Smooth muscle cell (in vitro differentiated cells): ENCODE measurements around the gene NUDCD3. TPM values are rescaled to one million over a fixed set of nuclear protein-coding genes. Genes with fewer than 3 reads are reported as not detected.

ENCODE experiments used
- DNase-seq: peaks from one replicate; lab custom pipeline; 2025; ENCODE audit not compliant: unreplicated experiment; lab: John Stamatoyannopoulos, UW
- H2AFZ ChIP-seq: fragments of 200-600 bp; sonication (generic); 2 replicates; pipeline ENCODE4 v1.6.0; 2016; ENCODE audit warnings: antibody characterized with exemption, low read depth, mild to moderate bottlenecking
- H3F3A ChIP-seq: fragments of 200-600 bp; sonication (generic); 2 replicates; pipeline ENCODE4 v1.6.0; 2017; ENCODE audit warnings: antibody characterized with exemption, low read depth
- H3K27ac ChIP-seq: fragments of 200-600 bp; sonication (generic); 2 replicates; pipeline ENCODE4 v1.5.1; 2016; ENCODE audit warnings: low read depth, mild to moderate bottlenecking
- H3K27me3 ChIP-seq: fragments of 200-600 bp; sonication (generic); 2 replicates; pipeline ENCODE4 v1.6.1; 2016; ENCODE audit warnings: low read depth, mild to moderate bottlenecking
- H3K36me3 ChIP-seq: fragments of 200-600 bp; sonication (generic); 2 replicates; pipeline ENCODE4 v1.5.1; 2016; ENCODE audit warnings: low read depth
- H3K4me1 ChIP-seq: fragments of 200-600 bp; sonication (generic); 2 replicates; pipeline ENCODE4 v1.5.1; 2016; ENCODE audit warnings: low read depth
- H3K4me2 ChIP-seq: fragments of 200-600 bp; sonication (generic); 2 replicates; pipeline ENCODE4 v1.6.0; 2016; ENCODE audit warnings: mild to moderate bottlenecking
- H3K4me3 ChIP-seq: fragments of 200-600 bp; sonication (generic); 2 replicates; pipeline ENCODE4 v1.5.1; 2016; ENCODE audit warnings: mild to moderate bottlenecking
- H3K79me2 ChIP-seq: fragments of 200-600 bp; sonication (generic); 2 replicates; pipeline ENCODE4 v1.6.0; 2016; ENCODE audit warnings: low read depth, mild to moderate bottlenecking
- H3K9ac ChIP-seq: fragments of 200-600 bp; sonication (generic); 2 replicates; pipeline ENCODE4 v1.6.0; 2016; ENCODE audit warnings: low read depth
- H3K9me3 ChIP-seq: fragments of 200-600 bp; sonication (generic); replicated peaks from 2 replicates; pipeline ENCODE4 v1.5.1; 2016; ENCODE audit warnings: low read depth
- H4K20me1 ChIP-seq: fragments of 200-600 bp; sonication (generic); 2 replicates; pipeline ENCODE4 v1.6.0; 2016; ENCODE audit warnings: low read depth
- CTCF ChIP-seq: fragments of 200-600 bp; sonication (generic); IDR thresholded peaks from 2 replicates; pipeline ENCODE4 v1.5.1; 2017; ENCODE audit warnings: borderline replicate concordance, mild to moderate bottlenecking, antibody characterized with exemption; ENCODE audit not compliant: insufficient read depth, poor library complexity, severe bottlenecking
- WGBS: methylation state at CpG from one replicate; pipeline ENCODE4 v1.1.7; 2016; ENCODE audit warnings: low lambda C conversion rate; 5-methylcytosine and 5-hydroxymethylcytosine counted together
- polyA plus RNA-seq: library from polyadenylated mRNA; unstranded; fragments of >200 nt; fragmentation: Nextera tagmentation; extraction: Ambion mirVana; gene quantifications from 2 replicates; pipeline ENCODE4 v1.2.1, GENCODE V29; 2016
- total RNA-seq: library from RNA; depleted of rRNA; stranded (reverse); fragments of >200 nt; gene quantifications from 2 replicates; pipeline ENCODE4 v1.2.3, GENCODE V29; 2014

The NUDCD3 gene
- total and polyA plus RNA-seq, 2 experiments from 2014 or later = 32.2 to 56.3 TPM

GRCh38 chr7:44341401-44341800, 149.1 kb downstream of the NUDCD3 start:
- H4K20me1 ChIP-seq = no peaks in the 10 kb centered on the region
- H3K4me3 ChIP-seq = no peak overlapping the region
- no peaks in the 10 kb centered on the region for H3K9me3 ChIP-seq
- peaks cover 15% of the 10 kb centered on the region for H3K27me3 ChIP-seq
- no peak overlapping the region for H3K9ac ChIP-seq
- H3K79me2 ChIP-seq = no peaks in the 10 kb centered on the region
- H3K36me3 ChIP-seq = no peaks in the 10 kb centered on the region
- no peak for TF ChIP-seq CTCF
- no peaks in the 10 kb centered on the region for H3K4me1 ChIP-seq
- WGBS = 77% methylated on average over 3 of the region's 3 CpGs
- H3K27ac ChIP-seq = no peak overlapping the region
- no peak overlapping the region for H2AFZ ChIP-seq
- no peak for DNase-seq
- no peak overlapping the region for H3K4me2 ChIP-seq
- no peaks in the 10 kb centered on the region for H3F3A ChIP-seq

- 86% methylated on average over 3 of the region's 3 CpGs for WGBS
- TF ChIP-seq CTCF = no peak
- Histone ChIP-seq H4K20me1 (no peaks in the 10 kb centered on the region), H3K27me3 (no peaks in the 10 kb centered on the region), H3K36me3 (no peaks in the 10 kb centered on the region), H2AFZ (no peak overlapping the region), H3K4me1 (no peaks in the 10 kb centered on the region), H3K9ac (no peak overlapping the region), H3K27ac (no peak overlapping the region), H3K4me2 (no peak overlapping the region), H3K9me3 (no peaks in the 10 kb centered on the region), H3K4me3 (no peak overlapping the region), H3F3A (no peaks in the 10 kb centered on the region), H3K79me2 (no peaks in the 10 kb centered on the region)
- no peak for DNase-seq
Measured at GRCh38 chr7:44338600-44338999, 151.9 kb downstream of the NUDCD3 start.

- Histone ChIP-seq H3K9me3 (no peaks in the 10 kb centered on the region), H3K4me3 (no peak overlapping the region), H4K20me1 (no peaks in the 10 kb centered on the region), H3K79me2 (no peaks in the 10 kb centered on the region), H3K36me3 (no peaks in the 10 kb centered on the region), H3K27me3 (no peaks in the 10 kb centered on the region), H3K27ac (no peak overlapping the region), H3F3A (no peaks in the 10 kb centered on the region), H3K4me1 (no peaks in the 10 kb centered on the region), H3K9ac (no peak overlapping the region), H2AFZ (no peak overlapping the region), H3K4me2 (no peak overlapping the region)
- TF ChIP-seq CTCF = no peak
- 88% methylated on average over 11 of the region's 11 CpGs for WGBS
- no peak for DNase-seq
Measured at GRCh38 chr7:44336491-44336890, 154.0 kb downstream of the NUDCD3 start.

GRCh38 chr7:44335184-44335583, 155.3 kb downstream of the NUDCD3 start:
- H3K9me3 ChIP-seq = no peaks in the 10 kb centered on the region
- no peaks in the 10 kb centered on the region for H3K4me1 ChIP-seq
- H3K27me3 ChIP-seq = no peaks in the 10 kb centered on the region
- WGBS = 89% methylated on average over 4 of the region's 4 CpGs
- TF ChIP-seq CTCF = no peak
- no peak overlapping the region for H3K4me3 ChIP-seq
- no peaks in the 10 kb centered on the region for H4K20me1 ChIP-seq
- no peak overlapping the region for H3K4me2 ChIP-seq
- H3K9ac ChIP-seq = no peak overlapping the region
- no peak for DNase-seq
- H2AFZ ChIP-seq = no peak overlapping the region
- H3K79me2 ChIP-seq = no peaks in the 10 kb centered on the region
- no peaks in the 10 kb centered on the region for H3F3A ChIP-seq
- no peak overlapping the region for H3K27ac ChIP-seq
- no peaks in the 10 kb centered on the region for H3K36me3 ChIP-seq
